ENCODE data around the gene DCST2.
"Not testable (repeated sequence)": the region's sequence is repeated elsewhere in the genome, so short reads cannot be mapped to it uniquely, and the experiment has no call there.

DCST2 gene

DNA sequence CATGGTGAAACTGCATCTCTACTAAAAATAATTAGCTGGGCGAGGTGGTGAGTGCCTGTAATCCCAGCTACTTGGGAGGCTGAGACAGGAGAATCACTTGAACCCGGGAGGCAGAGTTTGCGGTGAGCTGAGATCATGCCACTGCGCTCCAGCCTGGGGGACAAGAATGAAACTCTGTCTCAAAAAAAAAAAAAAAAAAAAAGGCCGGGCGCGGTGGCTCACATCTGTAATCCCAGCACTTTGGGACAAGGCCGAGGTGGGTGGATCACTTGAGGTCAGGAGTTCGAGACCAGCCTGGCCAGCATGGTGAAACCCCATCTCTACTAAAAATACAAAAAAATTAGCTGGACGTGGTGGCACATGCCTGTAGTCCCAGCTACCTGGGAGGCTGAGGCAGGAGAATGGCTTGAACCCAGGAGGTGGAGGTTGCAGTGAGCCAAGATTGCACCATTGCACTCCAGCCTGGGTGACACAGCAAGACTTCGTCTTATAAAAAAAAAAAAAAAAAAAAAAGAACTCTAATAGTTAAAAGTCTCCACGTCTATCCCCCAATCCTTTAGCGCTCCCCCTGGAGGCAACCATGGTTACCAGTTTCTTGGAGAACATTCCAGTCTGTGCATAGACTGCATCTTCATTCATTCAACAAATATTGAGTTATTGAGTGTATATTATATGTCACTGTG, 38.1 kb downstream of the DCST2 start:
- DNase-seq = peak; percentile 83

DNA sequence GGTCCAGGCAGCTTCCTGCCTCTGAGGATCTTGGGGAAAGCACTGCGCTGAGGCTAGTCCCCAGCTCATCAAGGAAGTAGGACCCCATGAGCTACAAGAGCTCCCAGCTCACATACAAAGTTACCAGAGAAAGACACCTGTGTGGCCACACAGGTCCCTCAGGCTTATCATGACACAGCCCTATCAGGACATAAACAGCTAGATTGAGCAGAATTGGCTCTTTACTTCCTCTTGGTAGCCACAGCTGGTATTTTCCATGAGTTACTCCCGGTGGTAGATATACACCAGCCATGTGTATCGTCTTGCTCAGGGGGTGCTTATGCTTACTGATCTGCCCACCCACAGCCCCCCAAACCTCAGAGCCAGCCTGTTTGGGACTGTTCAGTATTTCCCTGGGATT, 39.0 kb downstream of the DCST2 start:
- DNase-seq = no peak

DNA sequence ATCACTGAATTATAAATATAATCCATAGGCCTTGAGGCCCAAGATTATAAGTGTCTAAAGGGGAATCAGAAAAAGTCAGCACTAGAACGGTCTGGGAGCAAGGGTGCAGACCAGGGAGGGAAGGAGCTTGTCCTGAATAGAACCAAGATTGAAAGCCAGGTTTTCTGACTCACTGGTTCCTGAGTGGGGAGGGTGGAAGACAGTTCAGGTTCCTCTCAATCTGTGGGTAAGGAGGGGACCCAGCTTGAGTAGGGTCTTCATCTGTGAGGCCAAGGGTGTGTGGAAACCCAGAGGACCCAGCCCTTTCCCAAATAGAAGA, 39.4 kb downstream of the DCST2 start:
- DNase-seq = no peak

DNA sequence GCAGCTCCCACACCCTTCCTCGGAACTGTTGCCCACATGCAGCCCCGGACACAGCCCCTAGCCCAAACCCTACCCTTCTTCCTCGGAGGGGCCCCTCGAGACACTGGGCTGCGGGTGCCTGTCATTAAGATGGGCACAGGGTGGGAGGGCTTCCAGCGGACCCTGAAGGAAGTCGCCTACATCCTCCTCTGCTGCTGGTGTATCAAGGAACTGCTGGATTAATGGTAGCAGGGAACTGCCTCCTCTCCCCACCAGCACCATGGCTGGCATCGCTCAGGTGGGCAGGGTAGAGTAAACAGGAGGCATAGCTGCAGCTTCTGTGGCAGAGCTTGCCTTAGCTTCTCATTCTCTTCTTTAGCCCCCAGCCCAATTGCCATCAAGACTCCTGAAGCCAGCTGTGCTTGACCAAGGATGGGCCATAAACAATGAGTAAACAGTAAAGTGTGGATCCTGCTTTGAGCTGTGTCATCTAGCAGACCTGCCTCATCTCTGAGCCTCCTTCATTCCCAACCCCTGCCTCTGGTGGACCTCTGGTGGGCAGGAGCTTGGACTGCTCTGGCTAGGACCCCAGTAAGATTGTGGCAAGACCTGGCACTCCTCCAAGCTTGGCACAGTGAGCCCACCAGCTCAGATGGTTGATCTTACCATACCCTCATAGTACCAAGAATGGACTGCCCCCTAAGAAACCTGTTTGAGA, 39.9 kb downstream of the DCST2 start, which contains the start of gene LENEP:
Gene LENEP (plus strand): TSS at position 15 of the 697 bp plus-strand sequence. CDS start 22 bp downstream, at position 37.
- DNase-seq = no peak

DNA sequence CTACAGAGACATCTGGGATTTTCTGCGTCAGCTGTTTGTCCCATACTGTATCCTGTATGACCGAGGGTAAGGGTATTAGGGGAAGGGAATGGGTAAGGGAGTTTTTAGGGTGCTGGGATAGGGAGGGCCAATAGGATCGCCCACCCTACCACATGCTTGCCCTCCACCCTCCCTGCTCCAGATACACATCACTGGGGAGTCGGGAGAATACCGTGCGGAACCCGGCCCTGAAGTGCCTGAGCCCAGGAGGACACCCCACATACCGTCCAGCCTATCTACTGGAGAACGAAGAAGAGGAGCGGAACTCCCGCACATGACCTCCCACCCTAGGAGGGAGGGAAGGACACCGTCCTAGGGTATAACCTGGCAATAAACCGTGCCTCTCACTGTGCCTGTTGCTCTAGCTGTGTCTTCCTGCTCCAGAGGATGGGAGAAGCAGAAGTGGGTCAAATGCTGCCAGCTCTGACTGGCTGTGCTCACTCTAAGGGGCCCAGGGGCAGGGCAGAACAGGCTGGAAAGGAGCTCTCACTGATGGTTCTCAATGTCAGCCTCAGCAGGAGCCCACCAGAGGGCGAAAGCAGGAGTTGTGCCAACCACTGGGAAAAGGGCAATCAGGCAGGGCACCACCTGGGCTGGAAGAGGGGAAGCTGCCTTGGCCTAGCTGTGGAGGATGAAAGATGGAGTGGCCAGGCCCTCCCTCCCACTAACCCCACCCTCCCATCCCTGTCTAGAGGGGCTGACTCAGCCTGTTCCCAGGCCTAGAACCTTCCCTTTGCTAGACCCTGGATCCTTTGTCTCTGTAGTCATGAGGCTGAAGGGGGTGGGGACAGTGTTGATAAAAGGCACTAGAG, 40.6 kb downstream of the DCST2 start:
- DNase-seq = peak; percentile 47

DNA sequence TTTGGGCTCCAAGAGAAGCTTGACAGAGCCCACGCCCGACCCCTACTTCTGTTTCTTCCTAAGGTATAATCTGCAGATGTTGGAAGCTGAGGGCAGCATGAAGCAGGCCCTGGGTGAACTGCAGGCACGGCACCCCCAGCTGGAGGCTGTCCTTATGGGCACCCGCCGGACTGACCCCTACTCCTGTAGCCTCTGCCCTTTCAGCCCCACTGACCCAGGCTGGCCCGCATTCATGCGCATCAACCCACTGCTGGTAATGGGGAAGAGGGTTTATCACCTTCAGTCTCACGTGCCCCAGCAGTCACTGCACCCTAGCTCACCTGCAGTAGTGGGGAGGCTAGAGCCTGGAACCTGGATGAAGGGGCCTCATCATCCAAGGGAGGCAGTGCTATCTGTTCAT, 43.3 kb downstream of the DCST2 start:
- DNase-seq = no peak

DNA sequence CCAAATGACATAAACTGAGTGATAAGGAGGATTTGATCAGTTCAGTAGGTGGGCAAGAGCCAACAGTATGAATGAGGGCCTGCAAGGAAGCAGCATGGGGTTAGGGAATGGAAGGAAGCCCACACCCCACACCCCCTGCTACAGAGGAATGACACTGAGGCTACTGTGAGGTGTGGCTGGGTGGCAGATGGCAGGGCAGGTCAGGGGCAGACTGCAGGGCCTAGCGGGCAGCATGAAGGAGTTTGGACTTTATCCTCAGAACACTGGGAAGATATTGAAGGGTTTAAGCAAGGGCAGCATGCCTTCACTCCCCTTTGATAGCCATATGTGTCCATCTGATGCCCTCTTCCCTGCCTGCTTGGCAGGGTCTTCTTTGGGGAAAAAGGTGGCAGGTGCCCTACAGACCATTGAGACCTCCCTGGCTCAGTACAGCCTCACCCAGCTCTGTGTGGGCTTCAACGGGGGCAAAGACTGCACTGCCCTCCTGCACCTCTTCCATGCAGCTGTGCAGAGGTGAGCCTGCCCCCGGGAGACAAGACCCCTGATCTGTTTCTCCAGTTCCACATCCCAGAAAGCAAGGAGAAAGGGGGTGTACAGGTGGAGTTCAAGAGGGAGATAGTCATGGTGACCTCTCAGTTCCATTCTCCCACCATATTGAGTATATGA, 44.3 kb downstream of the DCST2 start:
- DNase-seq = no peak

DNA sequence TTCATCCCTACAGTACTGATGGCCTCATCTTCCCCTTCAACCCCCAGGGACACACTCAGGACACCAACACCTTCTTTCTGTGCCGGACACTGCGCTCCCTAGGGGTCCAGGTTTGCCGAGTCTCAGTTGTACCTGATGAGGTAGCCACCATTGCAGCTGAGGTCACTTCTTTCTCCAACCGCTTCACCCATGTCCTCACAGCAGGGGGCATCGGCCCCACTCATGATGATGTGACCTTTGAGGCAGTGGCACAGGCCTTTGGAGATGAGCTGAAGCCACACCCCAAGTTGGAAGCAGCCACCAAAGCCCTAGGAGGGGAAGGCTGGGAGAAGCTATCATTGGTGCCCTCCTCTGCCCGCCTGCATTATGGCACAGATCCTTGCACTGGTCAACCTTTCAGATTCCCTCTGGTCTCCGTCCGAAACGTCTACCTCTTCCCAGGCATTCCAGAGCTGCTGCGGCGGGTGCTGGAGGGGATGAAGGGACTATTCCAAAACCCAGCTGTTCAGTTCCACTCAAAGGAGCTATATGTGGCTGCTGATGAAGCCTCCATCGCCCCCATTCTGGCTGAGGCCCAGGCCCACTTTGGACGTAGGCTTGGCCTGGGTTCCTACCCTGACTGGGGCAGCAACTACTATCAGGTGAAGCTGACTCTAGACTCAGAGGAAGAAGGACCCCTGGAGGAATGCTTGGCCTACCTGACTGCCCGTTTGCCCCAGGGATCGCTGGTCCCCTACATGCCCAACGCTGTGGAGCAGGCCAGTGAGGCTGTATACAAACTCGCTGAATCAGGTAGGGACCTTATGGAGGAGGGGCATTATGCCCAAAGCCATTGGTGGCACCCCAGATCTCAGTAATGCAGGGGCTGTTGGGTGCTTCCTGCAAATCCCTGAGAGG, 45.3 kb downstream of the DCST2 start:
- DNase-seq = no peak

DNA sequence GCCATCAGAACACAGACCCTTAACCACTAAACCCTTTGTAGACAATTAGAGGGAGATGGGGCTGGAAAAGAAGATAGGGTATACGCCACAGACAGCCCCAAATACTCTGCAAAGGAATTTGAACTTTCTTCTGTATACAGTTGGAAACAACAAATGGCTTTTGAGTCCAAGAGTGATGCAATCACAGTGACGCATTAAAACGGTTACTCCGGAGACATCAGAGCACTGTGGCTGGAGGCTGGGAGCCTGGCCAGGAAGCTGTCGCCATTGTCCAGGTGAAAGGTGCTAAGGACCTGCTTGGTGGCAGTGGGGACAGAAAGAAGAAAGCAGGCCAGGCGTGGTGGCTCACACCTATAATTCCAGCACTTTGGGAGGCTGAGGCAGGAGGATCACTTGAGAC, 46.3 kb downstream of the DCST2 start:
- no peak for DNase-seq

DNA sequence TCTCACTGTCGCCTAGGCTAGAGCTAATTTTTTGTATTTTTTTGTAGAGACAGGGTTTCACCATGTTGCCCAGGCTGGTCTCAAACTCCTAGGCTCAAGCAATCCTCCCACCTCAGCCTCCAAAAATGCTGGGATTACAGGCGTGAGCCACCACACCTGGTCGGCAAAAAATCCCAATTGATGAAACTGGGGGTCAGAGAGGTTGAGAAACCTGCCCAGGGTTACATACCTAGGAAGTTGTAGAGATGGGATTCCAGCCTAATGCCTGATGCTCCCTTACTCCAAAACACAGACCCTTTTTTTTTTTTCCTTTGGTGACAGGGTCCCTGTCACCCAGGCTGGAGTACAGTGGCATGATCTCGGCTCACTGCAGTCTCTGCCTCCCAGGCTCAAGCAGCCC, 46.8 kb downstream of the DCST2 start:
- not testable (repeated sequence) for DNase-seq

DNA sequence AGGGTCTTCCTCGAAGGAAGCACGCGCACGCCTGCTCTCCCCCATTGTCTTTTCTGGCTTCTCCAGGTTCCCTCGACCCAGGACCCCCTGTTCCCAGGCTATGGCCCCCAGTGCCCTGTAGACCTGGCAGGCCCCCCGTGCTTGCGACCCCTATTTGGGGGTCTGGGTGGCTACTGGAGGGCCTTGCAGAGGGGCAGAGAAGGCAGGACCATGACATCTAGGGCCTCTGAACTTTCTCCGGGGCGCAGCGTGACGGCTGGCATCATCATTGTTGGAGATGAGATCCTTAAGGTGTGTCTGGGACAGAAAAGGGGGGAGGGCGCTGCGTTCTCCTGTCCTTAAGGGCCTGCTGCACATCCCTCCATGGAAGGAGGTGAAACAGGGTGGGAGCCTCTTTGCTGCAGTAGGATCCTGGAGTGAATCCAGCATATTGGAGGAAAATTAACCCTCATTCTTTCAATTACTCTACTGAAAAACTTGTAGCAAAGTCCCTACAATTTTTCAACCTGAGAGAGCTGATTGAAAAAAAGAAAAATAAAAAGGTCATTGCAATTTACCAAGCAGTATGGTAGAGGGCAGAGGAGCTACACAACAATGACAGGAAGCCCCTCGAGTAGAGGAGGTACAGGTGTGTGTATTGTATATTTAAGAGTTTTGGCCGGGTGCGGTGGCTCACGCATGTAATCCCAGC, 49.7 kb downstream of the DCST2 start:
- DNase-seq = no peak

DNA sequence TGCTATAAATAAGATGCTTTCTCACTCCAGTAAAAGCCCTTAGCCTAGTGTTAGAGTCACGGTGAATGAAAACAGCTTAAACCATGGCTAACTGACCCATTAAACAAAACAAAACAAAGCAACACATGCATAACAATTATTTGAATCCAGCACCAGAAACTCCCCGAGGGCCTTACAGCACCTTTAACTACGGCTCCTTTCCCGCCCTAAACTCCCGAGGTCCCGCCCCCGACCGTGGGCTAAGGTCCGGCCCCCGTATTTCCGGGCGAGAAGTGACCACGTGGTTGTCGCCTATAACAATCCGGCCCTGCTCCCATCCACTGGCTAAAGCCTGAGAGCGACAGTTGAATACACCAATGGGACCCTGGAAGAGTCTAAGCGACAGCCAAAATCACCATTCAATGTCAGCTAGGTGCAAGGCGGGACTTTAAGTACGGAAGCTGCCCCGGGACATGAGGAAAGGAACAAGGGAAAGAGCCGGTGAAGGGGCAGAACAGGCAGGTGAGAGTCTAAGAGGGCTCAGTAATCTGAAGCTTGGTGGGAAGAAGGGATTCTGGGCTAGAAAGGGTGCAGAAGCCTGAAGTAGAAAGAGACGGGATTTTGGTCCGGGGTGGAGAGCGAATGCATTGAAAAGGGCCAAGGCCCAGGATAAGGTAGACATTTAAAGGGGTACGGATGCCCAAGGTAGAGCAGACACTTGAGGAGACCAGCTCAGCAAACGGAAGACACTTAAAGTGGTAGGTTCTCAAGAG, 50.5 kb downstream of the DCST2 start, which contains the start of gene FLAD1:
Gene FLAD1 (plus strand): TSS at position 448 of the 752 bp plus-strand sequence. CDS start 351 bp downstream, outside the sequence.
- peak; percentile 100 for DNase-seq

DNA sequence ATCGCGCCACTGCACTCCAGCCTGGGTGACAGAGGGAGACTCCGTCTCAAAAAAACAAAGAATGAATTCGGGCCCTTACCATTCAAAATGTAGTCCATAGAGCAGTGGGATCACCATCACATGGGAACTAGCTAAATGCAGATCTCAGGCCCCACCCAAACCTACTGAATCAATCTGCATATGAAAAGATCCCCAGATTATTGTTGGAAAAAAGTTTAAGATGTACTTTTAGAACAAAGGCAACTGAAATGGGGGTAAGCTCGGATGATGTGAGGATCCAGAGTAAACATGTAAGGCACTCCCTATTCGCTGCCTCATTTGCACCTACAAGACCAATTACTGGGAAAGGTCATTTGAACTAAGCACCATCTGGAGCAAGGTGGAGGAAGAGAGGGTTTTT, 51.2 kb downstream of the DCST2 start:
- DNase-seq = no peak

DNA sequence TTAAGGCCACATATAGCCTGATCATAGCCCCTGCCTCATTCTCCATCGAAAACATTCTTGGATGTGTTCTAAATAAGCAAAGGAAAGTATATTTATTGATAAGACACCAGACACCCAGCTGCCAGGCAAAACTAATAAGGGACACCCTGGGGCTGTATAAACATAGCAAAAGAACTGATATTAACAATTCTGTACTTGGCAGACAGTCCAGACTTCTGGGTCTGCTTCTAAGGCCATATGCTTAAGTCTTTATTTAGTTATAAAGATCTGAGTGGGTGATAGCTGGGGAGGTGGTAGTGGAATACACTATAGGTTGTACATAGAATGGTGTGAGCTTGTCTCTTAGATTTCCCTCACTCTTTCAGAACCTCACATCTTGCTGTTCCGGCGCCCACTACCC, 55.2 kb downstream of the DCST2 start:
- DNase-seq = no peak

DNA sequence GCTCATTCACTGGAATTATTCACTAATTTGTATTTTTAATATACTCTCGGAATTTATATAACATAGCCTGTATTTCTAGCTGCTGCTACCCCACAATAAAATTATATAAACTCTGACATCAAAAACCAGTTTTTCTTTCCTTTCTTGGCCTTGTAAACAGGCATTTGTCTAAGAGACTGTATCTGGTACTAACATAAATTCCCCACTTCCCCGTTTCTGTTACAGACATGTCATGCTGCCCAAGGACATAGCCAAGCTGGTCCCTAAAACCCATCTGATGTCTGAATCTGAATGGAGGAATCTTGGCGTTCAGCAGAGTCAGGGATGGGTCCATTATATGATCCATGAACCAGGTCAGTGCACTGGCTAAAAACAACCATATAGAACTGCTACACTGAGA, 55.8 kb downstream of the DCST2 start:
- not testable (repeated sequence) for DNase-seq

DNA sequence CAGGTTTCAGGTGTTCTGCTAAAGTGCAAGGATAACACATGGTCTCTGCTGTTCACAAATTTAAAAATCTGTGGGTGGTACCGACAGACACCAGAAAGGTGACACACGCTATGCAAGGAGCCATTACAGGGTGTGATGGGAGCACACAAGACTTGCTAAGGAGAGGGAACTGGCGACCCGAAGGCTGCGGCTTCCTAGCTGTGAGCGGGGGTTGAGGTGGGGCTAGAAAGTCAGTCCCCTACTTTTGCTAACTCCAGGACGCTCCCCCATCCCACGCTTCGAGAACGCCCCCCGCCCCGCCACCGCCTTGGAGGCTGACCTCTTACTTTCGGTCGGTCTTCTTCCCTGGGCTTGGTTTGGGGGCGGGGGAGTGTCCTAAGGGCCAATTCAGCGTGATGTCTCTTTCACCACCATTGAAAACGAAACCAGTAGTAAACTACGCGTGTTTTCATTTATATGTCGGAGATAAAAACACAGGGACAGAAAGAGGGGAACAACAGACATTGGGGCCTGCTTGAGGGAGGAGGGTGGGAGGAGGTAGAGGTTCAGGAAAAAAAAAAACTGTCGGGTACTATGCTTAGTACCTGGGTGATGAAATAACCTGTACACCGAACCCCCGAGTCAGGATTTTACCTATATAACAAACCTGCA, 58.0 kb downstream of the DCST2 start:
- DNase-seq = peak; percentile 44

DNA sequence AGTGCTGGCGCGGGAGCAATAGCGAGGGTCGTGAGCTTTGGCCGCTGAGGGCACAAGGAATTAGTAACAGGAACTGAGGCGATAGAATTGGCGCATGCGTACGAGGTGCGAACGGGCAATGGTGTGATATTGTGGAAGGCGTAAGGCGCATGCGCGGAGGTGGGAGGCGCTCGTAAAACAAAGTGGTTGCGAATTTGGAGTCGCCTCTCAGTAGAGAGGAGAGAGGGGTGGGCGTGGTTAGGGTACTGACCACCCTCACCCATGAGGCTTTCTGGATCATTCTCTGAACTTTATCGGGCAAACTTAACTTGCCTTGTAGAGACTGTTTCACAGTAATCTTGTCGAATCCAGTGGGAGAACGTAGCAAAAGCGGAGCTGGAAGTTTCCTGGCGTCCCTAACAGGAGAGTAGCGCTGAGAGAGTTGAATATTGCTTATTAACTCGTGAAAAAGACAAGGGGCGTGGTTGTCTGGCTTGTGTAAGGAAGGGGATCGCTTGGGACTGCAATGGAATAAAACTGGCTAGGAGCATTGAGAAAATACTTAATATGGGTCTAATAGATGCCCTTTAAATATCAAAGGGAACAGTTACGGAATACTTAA, 58.7 kb downstream of the DCST2 start:
- DNase-seq = peak; percentile 96

DNA sequence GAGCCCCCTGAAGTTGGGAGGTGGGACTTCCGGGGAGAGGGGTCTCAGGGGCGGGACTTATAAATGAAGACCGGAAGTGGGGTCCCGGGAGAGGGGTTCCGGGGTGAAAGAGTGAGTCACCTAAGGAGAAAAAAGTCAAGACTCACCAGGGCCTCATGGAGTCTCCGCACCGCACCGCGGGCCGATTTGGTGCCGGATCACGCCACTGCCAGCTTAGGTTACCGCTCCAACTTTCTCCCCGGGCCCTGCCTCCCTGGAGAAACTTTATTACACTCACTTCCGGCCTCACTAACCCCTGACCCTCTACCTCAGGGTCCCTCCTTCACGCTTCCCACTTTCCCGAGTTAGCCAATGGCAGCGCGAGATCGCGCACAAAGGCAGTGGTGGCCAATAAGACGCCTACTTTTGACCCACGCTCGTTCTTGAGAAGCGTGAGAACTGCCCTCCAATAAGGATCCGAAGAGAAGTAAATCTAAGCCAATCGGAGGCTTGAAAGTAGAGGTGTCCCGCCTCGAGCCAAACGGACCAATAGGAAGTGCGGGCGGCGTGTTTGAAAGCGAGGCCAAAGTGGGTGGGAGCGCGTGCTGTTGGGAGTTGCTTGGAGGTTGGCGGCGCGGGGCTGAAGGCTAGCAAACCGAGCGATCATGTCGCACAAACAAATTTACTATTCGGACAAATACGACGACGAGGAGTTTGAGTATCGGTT, 59.3 kb downstream of the DCST2 start, which contains the start of gene CKS1B:
Gene CKS1B (plus strand): TSS at position 580 of the 706 bp plus-strand sequence. CDS start 65 bp downstream, at position 645.
- DNase-seq = peak; percentile 100
